NCI-H1105 (cell line): ENCODE measurements around the gene SP8.

Experiments used
- DNase-seq: peaks from one replicate; lab custom pipeline; 2025; lab: John Stamatoyannopoulos, UW

SP8 gene

DNA sequence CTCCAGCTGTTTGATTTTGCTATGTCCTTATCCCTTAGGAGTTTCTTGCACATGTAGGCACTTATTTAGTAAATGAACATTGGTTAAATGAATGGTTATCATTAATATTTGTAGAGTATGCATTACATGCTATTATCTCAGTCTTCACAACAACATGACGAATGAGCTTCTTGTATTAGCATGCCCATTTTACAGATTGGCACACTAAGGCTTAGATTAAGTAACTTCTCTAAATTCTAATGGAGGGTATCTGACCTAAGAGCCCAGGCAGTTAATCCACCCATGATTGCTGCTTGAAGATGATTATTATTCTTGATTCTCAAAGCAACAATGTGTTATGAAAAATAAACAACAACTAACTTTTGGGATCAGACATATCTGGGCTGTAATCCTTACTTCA is 32.7 kb downstream of the SP8 start:
- DNase-seq, result no peak

DNA sequence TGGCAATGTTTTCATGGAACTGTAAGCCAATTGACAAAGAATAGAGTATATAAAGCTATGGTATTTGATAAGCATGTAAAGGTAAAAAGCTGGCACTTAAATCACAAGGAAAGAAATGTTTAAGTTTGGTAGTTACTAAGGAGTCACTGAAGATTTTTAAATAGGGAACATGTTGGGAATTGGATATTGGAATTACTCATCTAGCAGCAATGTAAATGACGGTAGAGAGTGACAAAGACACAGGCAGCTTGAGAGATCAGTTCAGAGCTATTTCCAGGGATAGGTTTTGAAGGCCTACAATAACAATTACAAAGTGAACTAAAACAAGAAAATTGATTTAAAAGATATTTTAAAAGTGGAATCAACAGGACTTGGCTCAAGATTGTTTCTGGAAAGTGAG is 36.8 kb downstream of the SP8 start:
- DNase-seq, result no peak

DNA sequence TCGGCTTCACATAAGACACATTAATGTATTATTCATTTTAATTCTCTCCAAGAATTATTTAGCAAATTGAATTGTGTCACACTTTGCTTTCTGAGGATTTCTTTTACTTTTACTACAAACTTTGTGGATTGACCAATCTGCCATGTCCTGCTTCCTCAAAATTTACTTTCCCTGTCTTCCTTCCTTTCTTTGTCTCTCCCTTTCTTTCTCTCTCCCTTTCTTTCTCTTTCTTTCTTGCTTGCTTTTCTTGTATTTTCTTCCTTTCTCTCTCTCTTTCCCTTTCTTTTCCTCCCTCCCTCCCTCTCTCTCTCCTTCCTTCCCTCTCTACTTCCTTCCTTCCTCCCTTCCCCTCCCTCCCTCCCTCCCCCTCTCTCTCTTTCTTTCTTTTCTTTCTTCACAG is 37.8 kb downstream of the SP8 start:
- DNase-seq, result no peak

DNA sequence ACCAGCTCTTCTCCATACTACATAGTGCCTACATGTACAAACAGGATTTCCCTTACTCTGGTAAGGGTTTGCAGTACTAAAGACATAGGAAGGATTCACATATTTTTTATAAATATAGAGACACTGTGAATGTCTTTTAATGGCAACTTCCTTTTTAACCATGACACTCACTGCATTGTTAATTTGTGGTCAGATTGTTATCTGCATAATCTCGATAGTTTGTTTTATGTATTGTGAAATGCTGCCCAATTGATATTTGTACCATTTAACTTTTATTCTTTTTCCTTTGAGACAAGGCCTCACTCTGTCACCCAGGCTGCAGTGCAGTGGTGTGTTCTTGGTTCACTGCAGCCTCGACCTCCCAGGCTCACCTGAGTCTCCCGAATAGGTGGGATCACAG is 39.7 kb downstream of the SP8 start:
- no peak for DNase-seq

DNA sequence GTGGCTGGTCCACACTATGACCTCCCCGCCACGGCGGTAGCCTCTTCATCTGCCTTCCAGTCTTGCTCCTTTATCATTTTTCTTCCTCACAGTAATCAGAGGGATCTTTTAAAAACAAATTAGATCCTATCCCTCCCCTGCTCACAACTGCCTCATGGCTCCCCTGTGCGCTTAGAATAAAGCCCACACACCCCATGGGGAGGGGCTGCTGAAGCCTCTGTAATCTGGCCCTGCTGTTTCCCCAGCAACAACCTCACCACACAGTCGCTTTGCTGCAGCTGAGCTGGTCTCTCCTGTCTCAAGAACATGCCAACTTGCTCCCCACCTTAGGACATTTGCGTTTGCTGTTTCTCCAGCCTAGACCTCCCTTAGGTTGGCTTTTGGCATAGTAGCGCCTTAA is 41.0 kb downstream of the SP8 start:
- no peak for DNase-seq

DNA sequence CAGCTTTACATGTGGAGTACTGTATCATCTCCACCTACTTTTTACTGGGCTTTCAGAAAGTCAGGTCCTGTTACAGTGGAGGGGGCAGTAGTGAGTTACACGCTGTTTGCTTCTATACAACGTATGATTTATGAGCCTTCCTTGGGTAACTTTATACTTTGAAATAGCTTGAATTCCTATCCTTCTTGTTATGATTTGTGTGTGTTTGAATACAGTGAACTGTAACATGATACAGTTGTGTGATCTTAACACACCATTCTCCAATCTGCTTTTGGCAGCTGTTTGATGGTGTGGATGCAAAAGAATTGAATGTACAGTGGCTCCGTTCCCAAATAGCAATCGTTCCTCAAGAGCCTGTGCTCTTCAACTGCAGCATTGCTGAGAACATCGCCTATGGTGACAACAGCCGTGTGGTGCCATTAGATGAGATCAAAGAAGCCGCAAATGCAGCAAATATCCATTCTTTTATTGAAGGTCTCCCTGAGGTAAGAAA is 41.7 kb downstream of the SP8 start:
- DNase-seq, result peak; percentile 73

DNA sequence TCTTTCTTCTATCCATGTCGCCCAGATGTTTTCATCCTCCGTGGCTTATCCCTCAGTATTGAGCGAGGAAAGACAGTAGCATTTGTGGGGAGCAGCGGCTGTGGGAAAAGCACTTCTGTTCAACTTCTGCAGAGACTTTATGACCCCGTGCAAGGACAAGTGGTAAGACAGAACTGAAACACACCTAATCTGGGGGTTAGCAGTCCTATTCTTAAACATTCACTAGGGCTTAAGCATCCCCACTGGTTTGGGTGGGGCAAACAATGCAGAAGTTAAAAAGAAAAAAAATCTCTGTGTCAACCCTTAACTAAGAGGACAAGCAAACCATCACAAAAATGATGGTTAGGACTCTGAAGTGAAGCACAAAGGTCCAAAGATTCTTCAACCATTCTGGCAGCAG is 43.8 kb downstream of the SP8 start:
- no peak for DNase-seq

DNA sequence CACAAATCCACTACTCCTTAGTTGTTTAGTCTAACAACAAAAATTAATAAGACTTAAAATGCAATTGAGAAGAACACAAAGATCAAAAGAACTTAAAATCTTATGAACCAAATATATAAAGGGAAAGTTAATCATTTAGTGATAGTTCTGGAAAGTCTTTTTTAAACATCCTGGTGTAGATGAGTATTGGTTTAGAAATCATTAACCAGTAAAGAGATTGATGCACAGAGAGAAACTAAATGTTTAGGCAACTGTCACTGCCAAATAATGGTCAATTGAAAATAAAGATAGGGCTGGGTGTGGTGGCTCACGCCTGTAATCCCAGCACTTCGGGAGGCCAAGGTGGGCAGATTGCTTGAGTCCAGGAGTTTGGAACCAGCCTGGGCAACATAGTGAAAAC is 44.9 kb downstream of the SP8 start:
- no peak for DNase-seq

DNA sequence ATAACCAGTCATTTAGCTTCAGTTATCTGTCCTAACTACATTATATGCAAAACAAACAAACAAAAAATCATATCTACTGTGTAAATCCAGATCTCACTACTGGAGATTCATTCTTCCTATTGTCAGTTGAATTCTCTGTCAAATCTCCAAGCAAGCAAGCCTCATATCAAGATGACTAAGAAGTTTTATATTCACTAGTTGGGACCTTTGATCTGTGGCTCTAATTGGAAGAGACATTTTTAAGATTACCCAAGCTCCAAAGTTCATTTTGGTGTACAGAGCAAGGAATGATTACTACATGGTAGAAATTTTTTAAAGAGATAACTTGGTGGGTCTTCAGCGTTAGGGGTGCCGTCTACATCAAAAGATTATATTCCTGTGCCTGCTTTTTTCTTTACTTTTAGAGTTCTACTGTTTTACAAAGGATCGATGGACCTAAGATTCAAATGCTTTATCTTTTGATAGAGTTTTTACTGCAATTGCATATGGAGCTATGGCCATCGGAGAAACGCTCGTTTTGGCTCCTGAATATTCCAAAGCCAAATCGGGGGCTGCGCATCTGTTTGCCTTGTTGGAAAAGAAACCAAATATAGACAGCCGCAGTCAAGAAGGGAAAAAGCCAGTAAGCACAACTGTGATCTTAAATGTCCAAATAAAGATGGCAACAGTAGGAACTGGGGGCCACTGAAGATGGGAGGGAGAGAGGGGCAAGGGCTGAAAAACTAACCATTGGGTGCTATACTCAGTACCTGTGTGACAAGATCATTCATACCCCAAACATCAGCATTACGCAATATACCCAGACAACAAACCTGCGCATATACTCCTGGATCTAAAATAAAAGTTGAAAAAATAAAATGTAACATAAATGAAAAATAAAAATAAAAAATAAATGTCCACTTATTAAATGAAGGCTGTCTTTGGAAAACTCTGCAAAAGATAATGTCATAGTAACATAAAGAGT is 47.9 kb downstream of the SP8 start:
- no peak for DNase-seq

DNA sequence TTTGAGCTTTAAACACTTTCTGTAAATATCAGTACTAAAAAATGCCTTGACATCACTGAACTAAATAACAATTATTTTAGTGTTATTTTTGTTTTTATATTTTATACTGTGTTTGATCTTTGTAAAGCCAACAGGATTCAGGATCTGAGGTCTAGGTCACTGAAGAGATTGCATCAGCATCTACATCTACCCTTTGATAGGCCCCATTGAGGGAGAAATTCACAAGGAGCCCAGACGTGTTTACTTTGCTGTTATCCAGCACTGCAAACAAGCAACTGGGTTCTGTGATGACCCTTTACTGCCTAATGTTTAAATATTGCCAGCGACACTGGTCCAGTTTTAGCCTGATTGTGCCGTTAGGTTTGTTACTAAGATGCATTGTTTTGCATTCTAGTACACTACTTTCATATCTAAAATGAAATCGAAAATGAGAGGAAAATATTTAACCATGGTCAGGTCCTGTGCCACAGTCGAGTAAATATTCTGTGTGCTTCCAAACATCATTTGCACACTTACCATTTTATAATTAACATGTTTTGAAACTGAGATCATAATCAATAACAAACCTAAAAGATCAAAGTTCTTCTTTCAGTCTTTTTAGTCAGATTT is 48.7 kb downstream of the SP8 start:
- DNase-seq, result no peak

DNA sequence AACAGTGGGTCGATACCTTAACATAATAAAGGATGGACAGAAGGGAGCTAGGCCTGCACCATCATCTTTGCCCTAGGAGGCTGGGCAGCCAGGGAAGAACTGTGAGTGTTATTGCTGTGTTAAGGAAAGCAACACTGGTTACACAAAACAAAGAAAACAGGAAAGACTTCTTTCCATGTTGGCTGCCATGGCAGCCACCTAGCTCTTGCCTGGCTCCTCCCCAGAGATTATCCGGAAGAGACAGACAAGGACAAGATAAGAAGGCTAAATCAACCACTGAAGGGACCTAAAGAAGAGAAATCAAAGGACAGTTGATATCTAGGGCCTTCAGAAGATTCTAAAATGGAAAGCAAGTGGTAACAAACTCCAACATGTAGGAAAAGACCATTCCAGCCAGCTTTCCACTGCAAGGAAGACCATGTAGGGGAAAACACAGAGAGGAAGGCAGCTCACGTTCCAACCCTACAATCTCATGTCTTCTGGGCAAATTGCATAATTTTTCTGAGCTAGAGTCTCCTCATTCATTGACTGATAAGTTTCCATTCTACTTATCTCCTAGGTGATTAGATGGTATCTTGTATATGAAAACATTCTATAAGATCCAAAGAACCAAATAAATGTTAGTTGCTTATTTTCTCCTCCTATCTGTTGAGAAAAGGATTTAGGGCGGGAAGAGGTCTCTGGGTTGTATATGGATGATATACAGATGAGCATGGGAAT is 51.2 kb downstream of the SP8 start:
- no peak for DNase-seq
